ENCODE measurements around the gene RMND1. TPM values are rescaled to one million over a fixed set of nuclear protein-coding genes. Genes with fewer than 3 reads are reported as not detected.
A peak's percentile ranks its signal among the peaks of the same experiment; 100 is the strongest.

The RMND1 gene
- polyA plus RNA-seq, 2 of the 4 experiments (the other 2 are of a cell fraction): 11.7 to 13.1 TPM

GRCh38 chr6:151374036-151374683 lies 77.8 kb downstream of the RMND1 start:
- POLR2A ChIA-PET: interaction anchor here (0.9 to 2.3 kb wide), 2 partner anchors 14 to 16 kb away, joined by 4 to 19 read pairs; no protein-coding TSS in a partner anchor
- no peak for DNase-seq (ENCODE audit: low read depth in 1 of 2, low spot score in 1 of 2)
- Histone ChIP-seq H3K4me2 (peak overlapping the region; percentile 85), H3K27ac (peak overlapping the region; percentile 67 to 70), H3K9me3 (no peaks in the 10 kb centered on the region), H3K4me1 (peaks cover 16% of the 10 kb centered on the region; the same call in 2 of the 3 replicates), H3K4me3 (no peak overlapping the region)
- 81% methylated on average over 5 of the region's 5 CpGs for WGBS (ENCODE audit: missing lambda C conversion rate)
- CTCF ChIA-PET: interaction anchor here (0.7 kb wide), 2 partner anchors 50 to 359 kb away, joined by 3 to 4 read pairs; no protein-coding TSS in a partner anchor
- TF ChIP-seq MAFK (IDR thresholded peaks at IDR 0.05; ENCODE audit: partially characterized antibody): no peak
- no peak for TF ChIP-seq BHLHE40 (IDR thresholded peaks at IDR 0.05; ENCODE audit: low read depth, low read length)
- TF ChIP-seq CEBPB (IDR thresholded peaks at IDR 0.05): no peak
- no peak for TF ChIP-seq NPAS2 (CRISPR knock-in tag; IDR thresholded peaks at IDR 0.05; ENCODE audit: borderline replicate concordance)
- no peak for TF ChIP-seq BCL3 (IDR thresholded peaks at IDR 0.05)
- TF ChIP-seq PBX3 (IDR thresholded peaks at IDR 0.05): no peak
- TF ChIP-seq ATOH8 (CRISPR knock-in tag; IDR thresholded peaks at IDR 0.05; ENCODE audit: low read depth): no peak
- no peak for TF ChIP-seq CHD4 (IDR thresholded peaks at IDR 0.05; ENCODE audit: borderline replicate concordance)
- TF ChIP-seq HDAC2 (IDR thresholded peaks at IDR 0.05): no peak
- no peak for TF ChIP-seq KDM1A (IDR thresholded peaks at IDR 0.05; ENCODE audit: low read depth)
- TF ChIP-seq GATA3 (IDR thresholded peaks at IDR 0.05; ENCODE audit: borderline replicate concordance): no peak
- no peak for TF ChIP-seq FOSB (CRISPR knock-in tag; IDR thresholded peaks at IDR 0.05)
- no peak for FAIRE-seq
- peak in 1 of 2 experiments; percentile 42; a peak in 3 of 6 replicates for ATAC-seq

- Histone ChIP-seq H3K9me3 (no peaks in the 10 kb centered on the region), H3K4me1 (peaks cover 16% of the 10 kb centered on the region; the same call in 2 of the 3 replicates), H3K4me3 (no peak overlapping the region), H3K27ac (no peak overlapping the region), H3K4me2 (no peak overlapping the region)
- ATAC-seq (no peak), DNase-seq (ENCODE audit: low read depth in 1 of 2, low spot score in 1 of 2) (no peak), FAIRE-seq (no peak)
- no peak for TF ChIP-seq HES2 (IDR thresholded peaks at IDR 0.05)
- TF ChIP-seq RAD21 (conservative IDR thresholded peaks at IDR 0.05 in 1 of 2, IDR thresholded peaks at IDR 0.05 in 1 of 2): no peak
- no peak for TF ChIP-seq TP53 (CRISPR knock-in tag; IDR thresholded peaks at IDR 0.05)
- TF ChIP-seq PBX3 (IDR thresholded peaks at IDR 0.05): no peak
- no peak for TF ChIP-seq FOSB (CRISPR knock-in tag; IDR thresholded peaks at IDR 0.05)
- CTCF ChIA-PET: no interaction called here
- 89% methylated on average over 5 of the region's 5 CpGs for WGBS (ENCODE audit: missing lambda C conversion rate)
- POLR2A ChIA-PET: no interaction called here
Observed at GRCh38 chr6:151372164-151372563, 79.8 kb downstream of the RMND1 start.

- Histone ChIP-seq H3K4me1 (peaks cover 16% of the 10 kb centered on the region; the same call in 2 of the 3 replicates), H3K4me3 (no peak overlapping the region), H3K27ac (no peak overlapping the region), H3K9me3 (no peaks in the 10 kb centered on the region), H3K4me2 (no peak overlapping the region)
- ATAC-seq: peak; percentile 72 to 79
- ChIA-PET CTCF (interaction anchor here (0.6 to 1.5 kb wide), 7 partner anchors 10 to 478 kb away, joined by 3 to 6 read pairs (median 4); no protein-coding TSS in a partner anchor), POLR2A (no interaction called here)
- 0 out of 3 replicates have a peak, but pooled peaks have one; percentile 17 for TF ChIP-seq CTCF (IDR thresholded peaks at IDR 0.05)
- no peak for TF ChIP-seq ATOH8 (CRISPR knock-in tag; IDR thresholded peaks at IDR 0.05; ENCODE audit: low read depth)
- TF ChIP-seq HMGXB4 (CRISPR knock-in tag; IDR thresholded peaks at IDR 0.05; ENCODE audit: borderline replicate concordance): no peak
- TF ChIP-seq NFE2L2 (conservative IDR thresholded peaks at IDR 0.05; ENCODE audit: low read length): no peak
- peak in 1 of 2 experiments; percentile 29 for DNase-seq (ENCODE audit: low read depth in 1 of 2, low spot score in 1 of 2)
- 72% methylated on average over 6 of the region's 6 CpGs for WGBS (ENCODE audit: missing lambda C conversion rate)
- no peak for FAIRE-seq
Observed at GRCh38 chr6:151370509-151371078, 81.3 kb downstream of the RMND1 start.
